Measurements from ENCODE around the gene HOXC13.

HOXC13 gene

DNA sequence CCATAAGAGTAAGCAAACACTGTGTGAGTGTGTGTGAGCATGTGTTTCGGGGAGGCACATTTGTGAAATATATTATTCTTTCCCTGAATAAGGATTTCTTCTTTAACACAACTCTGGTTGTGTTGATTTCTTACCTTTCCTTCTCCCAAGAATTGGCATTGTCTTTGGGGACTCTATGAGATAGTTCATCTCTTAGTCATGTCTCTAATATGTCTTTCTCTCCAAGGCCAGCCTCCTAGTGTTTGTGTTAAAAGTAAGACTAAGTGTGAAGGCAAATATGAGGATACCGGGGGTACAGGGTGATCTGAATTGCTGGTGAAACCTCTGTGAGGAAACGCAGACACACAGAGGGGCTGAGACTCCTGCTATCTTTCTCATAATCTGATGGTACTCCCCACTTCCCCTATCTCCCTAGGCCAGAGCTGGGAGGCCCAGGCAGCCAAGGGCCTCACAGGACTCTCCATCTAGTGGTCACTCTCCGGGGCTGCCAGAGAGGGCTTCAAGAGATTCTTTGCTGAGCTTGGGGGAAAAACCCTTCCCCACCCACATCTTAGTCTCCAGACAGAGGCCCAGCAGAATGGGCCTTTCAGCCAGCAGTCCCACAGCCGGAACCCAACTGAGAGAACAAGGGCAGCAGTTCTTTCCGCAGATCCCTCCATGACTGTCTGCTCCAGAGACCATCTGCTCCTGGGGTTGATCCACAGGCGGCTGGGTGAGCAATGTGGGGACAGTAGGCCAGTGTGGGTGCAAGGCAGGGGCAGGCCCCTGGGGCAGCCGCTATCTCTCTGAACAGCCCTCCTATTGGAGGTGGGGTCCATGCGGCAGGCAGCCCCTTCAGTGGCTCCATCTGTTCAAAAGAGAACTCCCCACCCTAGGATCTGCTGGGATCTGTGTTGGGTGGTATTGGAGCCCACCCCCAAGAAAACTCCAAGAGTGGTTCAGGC is 10.3 kb downstream of the HOXC13 start:
- H3K36me3 ChIP-seq (ENCODE audit: control insufficient read depth, low read length), result no peaks in the 10 kb centered on the region
- H4K20me1 ChIP-seq (ENCODE audit: control insufficient read depth, insufficient read depth, low read depth, low read length), result no peaks in the 10 kb centered on the region
- H3K9me3 ChIP-seq (ENCODE audit: control insufficient read depth, insufficient read depth, low read length), result no peaks in the 10 kb centered on the region
- no peaks in the 10 kb centered on the region for H3F3A ChIP-seq (ENCODE audit: control insufficient read depth, insufficient read depth)
- H3K4me1 ChIP-seq (ENCODE audit: control insufficient read depth, low read length), result no peaks in the 10 kb centered on the region
- no peaks in the 10 kb centered on the region for H3K9me2 ChIP-seq (replicated peaks; ENCODE audit: control insufficient read depth, low read length)
- TF ChIP-seq CTCF (IDR thresholded peaks at IDR 0.05; ENCODE audit: low read depth, low read length, poor library complexity, severe bottlenecking), result no peak
- no peak for TF ChIP-seq EZH2phosphoT487 (IDR thresholded peaks at IDR 0.05; ENCODE audit: borderline replicate concordance, low read length)
- H3K27me3 ChIP-seq (ENCODE audit: control insufficient read depth, low read length), result peaks cover 90% of the 10 kb centered on the region
- H3K4me3 ChIP-seq (ENCODE audit: low read length), result no peak overlapping the region
- H3K79me2 ChIP-seq (ENCODE audit: control insufficient read depth, low read length), result no peaks in the 10 kb centered on the region
- H3K27ac ChIP-seq (ENCODE audit: low read depth, low read length), result no peak overlapping the region
- H3K4me2 ChIP-seq (ENCODE audit: low read length), result no peak overlapping the region

DNA sequence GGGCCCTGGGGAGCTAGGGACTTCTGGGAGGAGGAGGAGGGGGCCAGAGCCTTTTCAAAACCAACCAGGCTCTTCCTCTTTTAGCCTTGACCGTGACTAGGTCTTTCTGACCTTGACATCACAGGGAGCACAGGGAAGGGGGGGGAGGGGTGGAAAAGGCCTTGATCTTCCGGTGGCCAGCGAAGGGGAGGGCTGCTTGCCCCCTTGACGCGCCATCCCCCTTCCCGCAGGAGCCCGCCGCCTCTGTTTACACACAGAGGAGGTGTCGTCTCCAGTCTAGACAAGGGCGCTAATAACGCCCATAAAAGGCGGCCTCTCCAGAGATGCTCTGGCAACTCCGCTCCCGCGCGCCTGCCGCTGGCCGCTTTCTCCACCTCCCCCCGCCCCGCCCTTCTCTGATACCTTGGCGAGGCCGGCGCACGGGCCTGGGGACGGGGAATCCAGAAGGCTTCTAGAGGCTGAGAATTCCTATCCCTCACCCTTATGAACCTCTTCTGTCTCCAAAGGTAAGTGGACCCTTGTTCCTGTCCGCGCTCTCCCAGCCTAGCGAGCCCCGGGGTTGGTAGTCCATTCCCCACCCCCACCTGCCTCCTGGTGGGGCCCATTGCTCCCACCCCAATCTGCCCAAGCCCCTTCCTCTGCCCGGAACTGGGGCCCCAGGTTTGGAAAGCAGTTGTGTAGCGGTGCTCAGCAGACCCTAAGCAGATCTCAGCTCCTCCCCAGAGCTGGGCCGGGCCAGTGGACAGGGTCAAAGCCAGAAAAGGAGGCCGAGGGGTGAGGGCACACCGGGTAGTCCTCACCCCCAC is 11.2 kb downstream of the HOXC13 start:
- Histone ChIP-seq H3K4me1 (ENCODE audit: control insufficient read depth, low read length) (no peaks in the 10 kb centered on the region), H3K36me3 (ENCODE audit: control insufficient read depth, low read length) (no peaks in the 10 kb centered on the region), H3K27ac (ENCODE audit: low read depth, low read length) (no peak overlapping the region), H3K9me2 (replicated peaks; ENCODE audit: control insufficient read depth, low read length) (no peaks in the 10 kb centered on the region), H3K4me2 (ENCODE audit: low read length) (no peak overlapping the region), H4K20me1 (ENCODE audit: control insufficient read depth, insufficient read depth, low read depth, low read length) (no peaks in the 10 kb centered on the region), H3K27me3 (ENCODE audit: control insufficient read depth, low read length) (peaks cover 91% of the 10 kb centered on the region), H3K9me3 (ENCODE audit: control insufficient read depth, insufficient read depth, low read length) (no peaks in the 10 kb centered on the region), H3K4me3 (ENCODE audit: low read length) (no peak overlapping the region), H3K79me2 (ENCODE audit: control insufficient read depth, low read length) (no peaks in the 10 kb centered on the region), H3F3A (ENCODE audit: control insufficient read depth, insufficient read depth) (no peaks in the 10 kb centered on the region)
- TF ChIP-seq CTCF (IDR thresholded peaks at IDR 0.05; ENCODE audit: low read depth, low read length, poor library complexity, severe bottlenecking) (no peak), EZH2phosphoT487 (IDR thresholded peaks at IDR 0.05; ENCODE audit: borderline replicate concordance, low read length) (no peak)

- Histone ChIP-seq H4K20me1 (ENCODE audit: control insufficient read depth, insufficient read depth, low read depth, low read length) (no peaks in the 10 kb centered on the region), H3K4me1 (ENCODE audit: control insufficient read depth, low read length) (no peaks in the 10 kb centered on the region), H3K36me3 (ENCODE audit: control insufficient read depth, low read length) (no peaks in the 10 kb centered on the region), H3K9me2 (replicated peaks; ENCODE audit: control insufficient read depth, low read length) (no peaks in the 10 kb centered on the region), H3K79me2 (ENCODE audit: control insufficient read depth, low read length) (no peaks in the 10 kb centered on the region), H3F3A (ENCODE audit: control insufficient read depth, insufficient read depth) (no peaks in the 10 kb centered on the region), H3K27ac (ENCODE audit: low read depth, low read length) (no peak overlapping the region), H3K4me2 (ENCODE audit: low read length) (no peak overlapping the region), H3K27me3 (ENCODE audit: control insufficient read depth, low read length) (peaks cover 88% of the 10 kb centered on the region), H3K9me3 (ENCODE audit: control insufficient read depth, insufficient read depth, low read length) (no peaks in the 10 kb centered on the region), H3K4me3 (ENCODE audit: low read length) (no peak overlapping the region)
- TF ChIP-seq EZH2phosphoT487 (IDR thresholded peaks at IDR 0.05; ENCODE audit: borderline replicate concordance, low read length) (no peak), CTCF (IDR thresholded peaks at IDR 0.05; ENCODE audit: low read depth, low read length, poor library complexity, severe bottlenecking) (no peak)
Observed at GRCh38 chr12:53950437-53950773, 11.8 kb downstream of the HOXC13 start.

Data from DOHH2 (cell line).